DMS53 (cell line): ENCODE data around the gene ACVR1C.
A peak's percentile ranks its signal among the peaks of the same experiment; 100 is the strongest.

Experiments
- DNase-seq: peaks from one replicate; lab custom pipeline; 2025; lab: John Stamatoyannopoulos, UW

ACVR1C gene

GRCh38 chr2:157628477-157629415 is at the start of gene ACVR1C:
Gene ACVR1C, minus strand, starts transcription at chr2:157628864. Its CDS starts 220 bp downstream, at chr2:157628644.
- DNase-seq = peak; percentile 97

DNA sequence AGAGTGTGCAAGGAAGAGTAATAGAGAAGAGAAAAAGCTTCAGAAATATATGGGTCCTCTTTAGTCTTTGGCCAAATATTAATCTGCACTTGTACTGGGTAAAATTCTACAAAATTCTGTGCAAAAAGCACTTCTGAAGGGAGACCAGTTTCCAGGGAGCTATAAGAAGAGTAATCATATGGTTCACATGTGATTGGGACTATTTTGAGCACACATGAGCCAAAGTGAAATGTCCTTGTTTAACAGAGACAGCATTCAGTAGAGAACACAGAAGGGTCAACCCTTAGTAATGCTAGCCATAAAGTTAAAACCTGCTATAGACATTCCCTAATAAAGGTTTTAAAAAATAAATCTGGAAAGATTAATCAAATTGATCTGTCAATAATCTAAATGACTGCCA is 49.3 kb upstream of the ACVR1C start:
- no peak for DNase-seq

DNA sequence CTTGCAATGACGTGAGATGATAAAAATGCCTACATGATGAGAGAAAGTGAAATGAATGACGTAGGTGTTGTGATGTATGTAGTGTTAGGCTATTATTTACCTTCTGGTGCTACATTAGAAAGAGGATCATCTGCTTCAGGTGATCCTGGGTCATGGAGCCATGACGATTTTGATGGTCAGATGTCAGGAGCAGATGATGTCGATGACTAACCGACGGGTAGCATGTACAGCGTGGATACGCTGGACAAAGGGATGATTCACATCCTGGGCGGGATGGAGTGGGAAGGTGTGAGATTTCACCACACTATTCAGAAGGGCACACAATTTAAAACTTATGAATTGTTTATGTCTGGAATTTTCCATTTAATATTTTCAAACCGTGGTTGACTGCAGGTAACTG is 43.5 kb upstream of the ACVR1C start:
- DNase-seq = peak; percentile 90

GRCh38 chr2:157662401-157662800 is 33.7 kb upstream of the ACVR1C start:
- peak; percentile 5 for DNase-seq

DNA sequence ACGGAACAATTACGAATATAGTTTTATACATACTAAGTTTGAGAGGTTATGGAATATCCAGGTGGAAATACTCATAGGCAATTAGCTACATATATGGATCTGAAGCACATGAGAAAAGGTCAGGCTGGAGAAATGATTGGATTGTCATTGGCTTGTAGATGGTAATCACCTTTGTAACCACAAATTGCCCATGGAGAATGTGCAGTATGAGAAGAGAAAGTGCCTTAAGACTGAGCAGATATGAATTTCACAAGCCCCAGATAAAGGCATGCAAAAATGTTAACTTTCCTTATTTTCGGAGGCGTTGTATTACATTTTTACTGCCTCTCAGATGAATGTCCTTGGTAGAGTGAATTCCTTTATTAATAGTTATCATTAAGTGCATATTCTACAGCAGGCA is 33.1 kb upstream of the ACVR1C start:
- DNase-seq = no peak

DNA sequence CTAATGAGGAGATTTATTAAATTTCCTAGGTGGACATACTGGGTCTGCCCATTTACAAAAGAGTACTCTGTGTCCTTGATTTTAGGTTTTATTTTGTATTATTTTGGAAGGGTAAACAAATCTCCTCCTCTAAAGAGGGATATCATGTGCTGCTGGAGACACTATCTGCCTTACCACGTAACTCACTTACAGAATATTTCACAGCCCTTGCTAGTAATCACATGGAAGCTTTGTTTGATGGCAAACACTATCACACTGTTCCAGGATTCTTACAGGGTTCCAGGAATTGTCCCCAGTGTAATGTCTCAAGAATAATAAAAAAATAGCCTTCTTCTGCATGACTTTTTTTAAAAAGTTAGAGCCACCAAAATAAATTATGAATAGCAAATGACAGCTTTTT is 29.2 kb upstream of the ACVR1C start:
- DNase-seq = no peak

DNA sequence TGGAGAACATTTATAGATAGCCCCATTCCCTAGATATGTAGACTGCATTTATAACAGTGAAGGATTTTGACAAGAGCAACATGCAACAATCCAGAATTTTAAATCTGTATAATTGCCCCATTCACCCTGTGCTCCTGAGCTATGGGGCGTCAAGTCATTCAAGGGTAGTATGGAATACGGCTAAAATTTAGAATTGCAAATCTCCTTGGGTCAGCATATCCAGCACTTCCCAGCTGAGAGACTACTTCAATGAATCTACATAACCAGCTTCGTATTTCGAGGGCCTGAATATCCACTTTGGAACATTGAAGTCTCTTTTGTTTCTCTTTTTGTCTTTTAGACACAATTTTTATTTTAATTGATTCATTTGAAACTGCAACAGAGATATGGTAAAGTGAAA is 28.4 kb upstream of the ACVR1C start:
- no peak for DNase-seq

DNA sequence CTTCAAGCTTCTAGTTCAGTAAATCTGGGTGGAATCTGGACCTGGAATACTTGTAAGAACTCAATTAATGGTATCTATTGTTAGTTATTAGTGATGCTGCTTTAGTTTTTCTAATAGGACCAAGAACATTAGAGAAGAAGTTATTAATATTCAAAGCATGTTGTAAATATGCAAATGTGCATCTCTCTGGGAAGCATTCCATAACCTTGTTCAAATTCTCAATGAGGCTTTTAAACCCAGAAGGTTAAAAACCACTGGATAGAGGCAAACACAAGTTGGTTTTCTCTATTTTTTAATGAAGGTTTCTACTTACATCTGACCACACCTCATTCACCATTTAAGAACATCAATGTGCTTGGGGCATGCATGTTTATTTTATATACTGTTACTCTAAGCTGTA is 16.1 kb upstream of the ACVR1C start:
- DNase-seq = no peak

- DNase-seq = no peak
Measured at GRCh38 chr2:157631861-157632260, 3.2 kb upstream of the ACVR1C start.

DNA sequence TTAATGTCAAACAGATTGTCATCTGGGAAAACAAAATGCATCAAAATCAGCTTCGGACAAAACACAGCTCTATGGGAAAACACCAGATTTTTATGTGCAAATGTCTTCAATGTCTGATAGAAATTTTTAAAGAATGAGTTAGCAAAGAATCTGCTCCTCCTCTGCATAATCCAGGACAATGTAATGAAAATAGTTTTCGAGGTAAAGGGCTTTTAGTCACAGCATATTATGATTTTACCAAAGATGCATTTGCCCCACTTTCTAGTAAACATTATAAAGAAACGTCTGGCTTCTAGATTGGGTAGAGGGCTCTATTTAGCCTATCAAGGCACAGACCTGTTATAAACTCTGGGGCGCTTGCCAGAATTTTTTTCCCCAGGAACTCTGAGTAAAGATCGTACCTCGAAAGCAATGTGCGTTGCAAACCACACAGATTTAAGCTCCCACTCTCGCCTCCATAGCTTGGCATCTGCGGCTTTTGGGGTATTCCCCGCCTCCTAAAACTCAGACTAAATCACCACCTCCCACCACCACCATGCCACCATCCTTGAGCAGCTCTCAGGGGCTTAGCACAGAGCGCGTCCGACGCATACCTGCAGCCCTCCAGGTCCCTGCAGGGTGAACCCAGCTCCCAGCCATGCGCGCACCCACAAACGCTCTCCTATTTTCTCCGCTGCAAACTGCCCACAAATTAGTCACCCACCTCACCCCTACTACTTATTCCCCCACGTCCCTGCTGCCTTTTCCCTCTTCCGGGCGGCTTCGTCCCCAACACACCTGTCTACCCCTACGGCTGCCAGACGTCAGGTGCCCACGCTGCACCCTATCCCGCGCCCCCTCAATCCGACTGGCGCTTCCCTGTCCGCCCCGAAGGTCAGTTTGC is 829 bp downstream of the ACVR1C start:
- DNase-seq = peak; percentile 70

GRCh38 chr2:157625296-157625695 is 3.4 kb downstream of the ACVR1C start:
- DNase-seq = peak; percentile 18

DNA sequence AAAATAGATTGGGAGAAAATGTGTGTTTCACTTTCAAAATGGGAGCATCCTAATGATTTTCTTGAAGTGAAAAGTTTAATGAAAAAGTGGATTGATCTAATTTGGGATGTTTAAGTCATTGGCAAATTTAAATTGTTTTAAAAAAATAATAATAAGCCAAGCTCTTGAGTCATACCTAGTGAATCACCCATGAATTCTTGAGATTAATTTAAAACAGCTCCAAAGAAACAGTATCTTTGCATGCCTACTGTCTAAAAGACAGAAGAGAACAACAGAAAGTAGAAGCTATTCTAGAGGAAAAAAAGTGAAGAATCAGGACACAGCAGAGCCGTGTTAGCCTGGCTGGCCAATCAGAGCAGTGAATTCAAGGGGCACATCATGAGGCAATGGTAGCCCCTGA is 7.7 kb downstream of the ACVR1C start:
- no peak for DNase-seq

DNA sequence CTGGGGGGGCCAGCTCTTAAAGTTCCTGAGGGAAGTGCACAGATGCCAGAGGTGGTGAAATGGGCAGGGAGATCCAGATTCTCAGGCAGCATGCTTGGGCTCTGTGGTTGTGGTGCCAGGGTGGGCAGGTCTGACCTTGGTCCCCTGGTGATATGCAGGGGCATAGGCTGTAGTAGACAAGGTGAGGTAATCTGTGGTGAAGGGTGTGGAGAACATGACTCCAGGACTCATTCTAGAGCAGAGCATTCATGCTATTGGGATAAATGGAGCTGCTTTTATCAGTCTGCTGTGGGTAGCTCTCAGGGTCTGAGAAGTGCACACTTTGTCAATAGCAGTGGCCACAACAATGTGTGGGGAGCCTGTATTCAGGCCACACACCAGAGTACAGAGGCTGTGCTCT is 16.9 kb downstream of the ACVR1C start:
- DNase-seq = no peak

DNA sequence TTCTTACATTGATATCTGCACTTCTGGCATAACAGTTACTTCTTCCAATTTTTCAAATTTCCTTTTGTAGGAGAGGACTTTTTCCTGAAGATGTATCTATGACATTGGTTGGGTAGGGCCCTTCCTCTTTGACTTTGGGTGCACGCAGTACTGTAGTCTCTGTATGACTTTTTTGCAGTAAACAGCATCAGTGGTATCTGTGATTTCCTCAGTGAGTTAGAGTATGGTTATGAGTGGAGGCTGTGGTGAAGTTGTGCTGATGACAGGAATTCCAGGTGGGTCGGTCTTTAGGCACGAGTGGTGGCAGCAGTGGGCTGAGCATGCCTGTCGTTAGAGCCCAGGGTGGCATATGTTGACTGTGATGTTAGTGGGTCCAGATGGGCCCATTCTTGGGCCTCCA is 17.6 kb downstream of the ACVR1C start:
- DNase-seq = no peak

- no peak for DNase-seq
Measured at GRCh38 chr2:157606534-157606933, 22.1 kb downstream of the ACVR1C start.

GRCh38 chr2:157603198-157603597 is 25.5 kb downstream of the ACVR1C start:
- peak; percentile 4 for DNase-seq

DNA sequence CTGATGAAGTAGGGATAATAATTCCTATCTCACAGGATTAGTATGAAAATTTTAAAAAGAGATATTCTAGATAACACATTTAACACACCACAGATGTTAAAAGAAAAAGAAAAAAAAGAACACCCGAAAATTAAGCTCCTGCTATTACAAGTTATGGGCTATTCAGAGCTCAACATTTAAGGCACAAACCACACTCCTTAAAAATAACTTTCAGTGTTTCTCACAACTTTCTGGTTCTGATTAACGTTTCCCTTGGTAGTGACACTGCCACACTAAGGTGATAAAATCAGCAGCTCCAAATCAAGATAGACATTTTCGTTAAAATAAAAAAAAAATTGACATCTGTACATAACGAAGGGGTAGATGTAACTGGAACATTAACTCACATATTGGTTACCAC is 26.9 kb downstream of the ACVR1C start:
- no peak for DNase-seq

DNA sequence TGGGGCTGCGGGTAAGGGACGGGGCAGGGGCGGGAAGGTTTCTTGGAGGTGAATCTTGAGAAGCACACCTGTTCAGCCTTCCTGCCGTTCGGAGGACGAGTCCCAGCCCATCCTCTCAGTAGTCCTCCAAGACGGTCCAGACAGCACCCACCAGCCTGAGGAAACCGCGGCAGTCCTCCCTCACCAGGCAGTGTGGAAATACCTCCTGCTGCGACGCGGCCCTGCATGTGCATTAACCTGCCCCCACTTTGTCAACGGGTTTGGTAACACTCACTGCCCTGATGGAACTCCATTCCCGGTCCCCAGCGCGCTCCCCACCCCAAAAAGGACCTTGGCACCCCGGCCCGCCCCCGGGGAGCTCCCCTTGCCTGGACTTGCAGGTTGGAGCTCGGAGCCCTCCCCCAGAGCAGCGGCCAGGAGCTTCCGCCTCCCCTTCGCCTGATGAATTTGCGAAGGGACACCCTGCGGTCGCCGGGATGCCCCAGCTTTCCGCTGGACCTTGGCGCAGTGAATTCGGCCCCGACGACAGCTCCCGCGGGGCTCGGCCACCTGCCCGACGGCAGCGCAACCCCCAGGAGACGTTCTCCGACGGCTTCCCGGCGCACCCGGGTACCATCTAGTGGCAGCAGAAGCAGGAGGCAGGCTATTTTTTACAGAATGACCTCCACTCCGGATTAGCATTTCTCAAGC is 31.5 kb downstream of the ACVR1C start:
- peak; percentile 82 for DNase-seq

DNA sequence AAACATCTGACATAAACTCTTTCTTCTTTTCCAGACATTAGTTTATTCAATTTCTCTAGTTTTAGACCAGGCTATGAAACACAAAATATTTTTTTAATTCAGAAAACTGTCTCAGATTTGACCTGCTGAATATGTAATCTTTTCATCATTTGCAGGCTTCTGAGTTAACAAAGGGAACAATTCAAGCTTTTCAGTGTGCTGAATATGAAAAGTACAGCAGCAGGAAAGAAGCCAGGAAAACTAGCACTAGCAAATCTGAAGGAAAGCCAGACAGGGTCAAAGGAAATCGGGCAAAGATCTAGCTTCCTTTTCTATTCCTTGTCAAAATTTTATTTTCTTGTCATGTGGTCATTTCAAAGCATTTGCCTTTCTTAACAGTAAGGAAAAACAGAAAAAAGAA is 35.3 kb downstream of the ACVR1C start:
- DNase-seq = no peak

DNA sequence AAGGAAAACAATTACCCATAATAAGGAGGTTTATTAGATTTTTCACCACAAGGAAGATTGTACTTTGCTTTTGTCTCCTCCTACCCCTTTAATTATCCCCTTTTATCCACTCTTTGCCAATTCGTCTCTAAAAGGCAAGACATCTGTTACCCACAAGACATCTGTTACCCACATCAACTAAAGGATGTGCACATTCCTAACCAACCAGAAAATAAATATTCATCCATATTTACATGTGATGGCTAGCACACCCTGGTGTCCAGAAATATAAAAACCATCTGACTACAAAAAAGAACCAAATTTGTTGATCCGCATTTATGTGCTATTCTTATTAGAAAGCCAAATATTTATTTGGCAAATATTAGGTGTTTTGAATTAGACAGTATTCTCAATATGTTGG is 35.7 kb downstream of the ACVR1C start:
- peak; percentile 51 for DNase-seq

GRCh38 chr2:157592374-157592773 is 36.3 kb downstream of the ACVR1C start:
- DNase-seq = no peak

DNA sequence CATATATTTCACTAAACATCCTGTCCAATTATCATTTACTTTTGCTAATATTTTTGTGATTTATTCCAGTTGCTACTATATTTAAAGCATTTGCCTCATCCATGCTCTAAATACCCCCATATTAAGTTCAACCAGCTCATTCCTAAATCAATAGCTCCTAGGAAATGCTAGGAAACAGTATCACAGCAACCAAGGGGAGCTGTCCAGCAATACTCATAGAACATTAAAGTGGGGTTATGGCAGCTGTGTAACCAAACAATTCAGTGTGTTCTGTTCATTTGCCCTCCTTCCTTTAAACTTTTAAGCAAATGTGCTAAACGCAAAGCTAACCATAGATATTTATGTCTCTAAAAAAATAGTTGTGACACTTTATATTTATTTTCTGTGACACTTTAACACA is 41.1 kb downstream of the ACVR1C start:
- DNase-seq = peak; percentile 8
